ENCODE data around the gene ERICH6.

ERICH6 gene

GRCh38 chr3:150736903-150737832, 33.4 kb upstream of the ERICH6 start:
- no peak for DNase-seq (ENCODE audit: low read depth)

- DNase-seq (ENCODE audit: low read depth), result no peak
Observed at GRCh38 chr3:150736316-150736719, 32.6 kb upstream of the ERICH6 start.

DNA sequence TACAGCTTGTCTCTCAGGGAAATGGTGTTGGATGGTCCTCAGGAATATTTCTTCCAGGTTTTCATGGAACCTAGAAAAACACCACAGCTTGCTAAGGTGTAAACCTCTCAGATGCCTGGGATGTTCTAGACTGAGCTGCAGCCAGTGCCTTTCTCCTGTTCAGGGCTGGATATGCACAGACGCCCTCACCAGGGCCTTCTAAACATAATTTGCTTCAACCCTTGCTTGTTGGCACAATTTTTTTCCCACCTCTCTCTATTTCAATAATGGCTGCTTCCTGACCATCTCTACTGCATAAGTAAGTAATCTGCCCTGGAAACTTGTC, 31.0 kb upstream of the ERICH6 start:
- DNase-seq (ENCODE audit: low read depth), result no peak

DNA sequence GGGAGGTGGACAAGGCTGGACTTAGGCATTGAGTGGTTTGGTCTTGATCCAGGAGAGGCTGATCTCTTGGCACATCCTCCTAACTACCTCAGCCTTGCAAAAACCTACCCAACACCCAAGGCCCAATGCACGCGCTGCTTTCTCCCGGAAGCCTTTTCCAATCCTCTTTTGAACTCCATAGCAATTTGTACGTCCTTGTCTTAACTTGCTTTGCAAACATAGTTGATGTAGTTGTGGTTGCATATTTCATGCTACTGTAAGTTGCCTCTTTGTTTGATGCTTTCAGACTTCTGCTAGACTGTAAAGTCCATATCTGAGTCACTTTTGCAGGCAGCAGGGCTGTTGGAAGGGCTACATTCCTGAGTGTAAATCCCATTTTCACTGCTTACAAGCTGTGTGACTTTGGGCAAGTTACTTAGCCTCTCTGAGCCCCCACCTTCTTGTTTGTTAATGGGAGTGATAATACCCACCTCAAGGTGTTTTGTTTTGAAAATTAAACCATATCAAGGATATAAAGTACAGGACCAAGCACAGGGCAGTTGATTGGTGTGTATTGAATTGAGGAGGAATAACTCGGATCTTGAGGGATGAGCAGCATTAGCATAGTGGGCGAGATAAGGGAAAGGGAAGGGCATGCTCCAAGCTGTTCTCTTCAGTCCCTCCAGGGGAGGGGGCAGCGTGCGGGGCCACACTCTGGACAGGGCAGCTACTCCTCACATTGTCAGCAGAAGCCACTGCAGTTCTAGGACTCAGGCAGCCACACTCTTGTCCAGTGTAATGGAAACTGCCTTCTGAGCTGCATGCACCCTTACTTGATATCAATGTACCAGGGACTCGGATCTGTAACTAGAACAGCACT, 30.4 kb upstream of the ERICH6 start:
- DNase-seq (ENCODE audit: low read depth), result no peak

DNA sequence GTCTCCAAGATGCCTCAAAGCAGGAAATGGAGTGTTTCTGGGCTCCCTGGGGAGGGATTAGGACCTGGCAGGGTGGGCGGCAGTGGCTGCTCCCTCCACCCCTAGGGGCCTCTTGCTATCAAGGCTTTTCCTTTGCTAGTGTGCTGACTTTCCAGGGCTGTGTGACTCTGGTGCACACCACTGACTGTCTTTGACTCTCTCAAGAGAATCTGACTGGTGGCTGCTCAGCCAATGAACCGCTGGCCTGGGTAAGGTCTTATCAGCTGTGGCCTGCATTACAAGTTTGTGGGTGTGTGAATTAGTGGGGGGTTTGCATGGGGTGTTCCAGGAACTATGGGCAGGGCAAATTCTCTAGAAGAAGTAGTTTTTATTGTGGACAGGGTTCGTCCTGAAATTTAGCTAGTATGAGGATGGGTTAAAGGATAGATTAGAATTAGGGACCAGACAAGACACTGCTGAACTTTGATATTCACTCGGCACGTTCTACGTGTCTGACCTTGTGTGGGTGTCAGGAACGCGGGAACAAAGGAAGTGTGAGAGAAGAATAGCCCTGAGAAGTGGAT, 29.7 kb upstream of the ERICH6 start:
- DNase-seq (ENCODE audit: low read depth), result no peak

DNA sequence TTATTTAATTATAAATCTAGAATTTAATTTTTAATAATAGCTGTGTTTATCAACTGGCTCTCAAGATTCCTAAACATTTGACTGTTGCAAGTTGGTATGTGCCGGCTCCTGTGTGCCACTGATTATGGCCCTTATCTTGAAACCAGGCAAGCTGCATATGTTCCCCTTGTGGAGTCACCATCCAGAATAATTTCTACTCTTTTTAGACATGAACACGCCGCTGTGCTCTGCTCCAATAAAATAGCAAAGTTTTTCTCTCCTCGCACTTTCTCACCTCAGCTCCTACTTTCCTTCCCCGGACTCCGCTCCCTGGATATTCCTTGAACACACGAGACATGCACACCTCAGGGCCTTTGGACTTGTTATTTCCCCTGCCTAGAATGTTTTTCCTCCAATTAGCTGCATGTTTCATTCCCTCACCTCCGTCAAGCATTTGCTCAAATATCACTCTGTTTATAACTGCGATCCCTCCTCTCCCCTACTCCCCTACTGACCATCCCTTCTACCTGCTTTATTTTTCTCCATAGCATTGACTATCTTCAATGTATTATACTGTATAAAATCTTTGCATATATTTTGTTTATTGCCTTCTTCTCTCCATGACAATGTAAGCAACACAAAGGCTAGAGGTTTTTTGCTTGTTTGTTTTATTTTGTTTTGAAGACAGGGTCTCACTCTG, 26.1 kb upstream of the ERICH6 start:
- DNase-seq (ENCODE audit: low read depth), result no peak

DNA sequence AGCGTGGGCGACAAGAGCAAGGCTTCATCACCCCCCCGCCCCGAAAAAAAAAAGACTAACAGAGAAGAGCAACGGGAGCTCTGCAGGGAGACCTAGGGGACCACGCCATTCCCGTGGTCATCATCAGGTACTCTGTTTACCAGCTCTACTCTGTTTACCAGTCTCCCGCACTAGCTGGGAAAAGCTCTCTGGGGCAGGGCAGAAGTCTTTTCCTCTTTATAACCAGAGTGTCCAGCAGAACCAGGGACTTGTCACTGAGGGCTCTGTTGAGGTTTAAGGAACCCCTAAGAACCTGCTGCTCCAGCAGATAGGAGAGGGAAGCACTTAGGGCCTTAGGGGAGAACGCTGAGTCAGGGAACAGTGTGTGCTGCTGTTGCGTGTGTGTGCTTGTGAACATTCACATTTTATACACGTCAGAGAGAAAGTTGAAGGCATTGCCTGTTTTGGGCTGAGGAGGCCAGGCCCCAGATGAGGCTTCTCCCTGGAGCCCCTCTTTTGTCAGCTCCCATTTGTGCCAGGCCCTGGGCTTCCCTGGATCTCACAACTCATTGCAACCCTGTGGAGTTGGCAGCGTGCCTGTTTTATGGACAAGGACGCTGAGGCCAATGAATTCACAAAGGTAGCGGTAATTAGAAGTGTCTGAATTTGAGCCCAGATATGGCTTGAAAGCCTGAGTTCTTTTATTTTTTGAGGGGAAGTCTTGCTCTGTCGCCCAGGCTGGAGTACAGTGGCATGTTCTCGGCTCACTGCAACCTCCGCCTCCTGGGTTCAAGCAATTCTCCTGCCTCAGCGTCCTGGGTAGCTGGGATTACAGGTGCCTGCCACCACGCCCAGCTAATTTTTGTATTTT, 24.2 kb upstream of the ERICH6 start:
- no peak for DNase-seq (ENCODE audit: low read depth)

GRCh38 chr3:150725548-150725947, 21.8 kb upstream of the ERICH6 start:
- DNase-seq (ENCODE audit: low read depth), result no peak

DNA sequence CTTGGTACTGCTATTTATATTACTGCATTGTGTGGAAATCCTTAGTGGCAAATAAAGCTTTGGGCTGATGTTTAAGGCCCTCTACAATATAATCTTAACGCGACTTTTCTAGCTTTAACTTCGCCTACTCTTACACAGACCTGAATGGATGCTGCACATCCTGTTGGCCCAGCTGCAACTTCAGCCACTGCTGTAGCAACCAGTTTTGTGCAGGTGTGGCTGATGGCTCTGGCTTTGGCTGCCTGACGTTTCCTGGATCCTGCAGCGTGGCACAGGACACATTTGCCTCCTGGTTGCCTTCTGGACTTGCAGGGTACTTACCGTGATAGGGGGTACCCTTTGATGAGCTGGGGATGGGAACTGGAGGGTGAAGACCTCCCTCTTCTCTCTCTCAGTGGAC, 20.2 kb upstream of the ERICH6 start:
- no peak for DNase-seq (ENCODE audit: low read depth)

DNA sequence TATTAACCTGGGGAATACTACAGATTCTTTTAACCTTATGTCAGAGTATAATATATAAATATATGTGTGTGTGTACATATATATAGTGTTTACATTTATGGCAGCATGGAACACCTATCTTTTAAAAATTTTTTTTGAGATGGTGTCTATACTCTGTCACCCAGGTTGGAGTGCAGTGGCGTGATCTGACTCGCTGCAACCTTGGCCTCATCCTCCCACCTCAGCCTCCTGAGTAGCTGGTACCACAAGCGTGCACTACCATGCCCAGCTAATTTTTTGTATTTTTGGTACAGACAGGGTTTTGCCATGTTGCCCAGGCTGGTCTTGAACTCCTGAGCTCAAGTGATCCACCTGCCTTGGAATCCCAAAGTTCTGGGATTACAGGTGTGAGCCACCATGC, 18.5 kb upstream of the ERICH6 start:
- no peak for DNase-seq (ENCODE audit: low read depth)

DNA sequence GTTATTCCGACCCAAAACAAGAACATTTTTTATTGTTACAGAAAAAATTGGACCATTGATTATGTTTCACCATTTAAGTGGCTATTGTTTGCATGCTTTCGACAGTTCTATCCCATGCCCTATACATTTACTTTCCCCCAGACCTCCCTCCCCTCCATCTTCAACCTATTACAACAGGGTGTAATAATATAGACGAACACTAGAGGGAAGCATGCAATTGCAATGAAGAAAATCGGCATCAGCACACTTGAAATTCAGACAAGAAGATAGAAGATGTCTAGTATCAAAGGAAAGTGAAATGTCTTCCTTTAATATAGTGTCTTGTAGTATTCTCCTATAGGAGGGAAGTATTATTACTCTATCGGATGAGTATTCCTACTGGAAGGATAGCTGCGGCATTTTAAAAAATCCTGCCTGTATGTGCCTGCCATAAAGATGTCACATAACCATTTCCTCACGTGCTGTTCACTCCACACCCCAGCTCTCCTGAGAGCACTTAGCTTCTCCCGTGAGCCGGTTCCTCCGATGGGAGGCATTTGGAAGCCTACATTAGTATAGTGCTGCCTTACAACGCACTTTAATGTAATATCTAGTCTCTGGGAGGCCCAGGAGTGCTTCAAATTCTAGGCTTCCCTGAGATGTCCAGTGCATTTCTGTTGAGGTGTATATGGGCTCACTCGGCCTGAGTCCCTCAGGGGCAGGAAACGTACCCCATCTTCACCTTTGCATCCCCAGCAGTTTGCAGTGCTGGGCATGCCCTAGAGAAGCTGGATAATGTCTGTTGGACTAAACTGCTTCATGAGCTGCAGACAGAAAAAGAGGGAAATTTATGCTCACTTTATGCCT, 17.8 kb upstream of the ERICH6 start:
- DNase-seq (ENCODE audit: low read depth), result no peak

DNA sequence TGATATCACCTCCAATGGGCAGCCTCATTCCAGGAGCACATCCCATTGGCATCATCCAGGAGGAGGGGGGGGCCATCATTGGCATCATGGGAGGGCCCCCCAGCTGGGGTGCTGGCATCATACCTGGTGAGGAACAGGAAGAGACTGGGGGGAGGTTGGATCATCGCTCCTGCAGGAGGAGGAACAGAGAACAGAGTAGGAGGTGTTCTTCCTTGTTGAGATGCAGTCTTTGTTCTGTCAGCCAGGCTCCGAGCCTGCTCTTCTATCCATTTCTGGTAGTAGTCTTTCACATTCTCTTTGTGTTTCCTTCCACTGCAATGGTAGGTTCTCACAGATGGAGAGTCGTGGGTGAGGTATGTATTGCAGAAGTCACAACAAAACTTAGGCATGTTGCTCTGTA, 16.7 kb upstream of the ERICH6 start:
- no peak for DNase-seq (ENCODE audit: low read depth)

- DNase-seq (ENCODE audit: low read depth), result no peak
Observed at GRCh38 chr3:150710097-150710496, 6.4 kb upstream of the ERICH6 start.

- peak; percentile 6 for DNase-seq (ENCODE audit: low read depth)
Observed at GRCh38 chr3:150703299-150703755, 393 bp downstream of the ERICH6 start.

DNA sequence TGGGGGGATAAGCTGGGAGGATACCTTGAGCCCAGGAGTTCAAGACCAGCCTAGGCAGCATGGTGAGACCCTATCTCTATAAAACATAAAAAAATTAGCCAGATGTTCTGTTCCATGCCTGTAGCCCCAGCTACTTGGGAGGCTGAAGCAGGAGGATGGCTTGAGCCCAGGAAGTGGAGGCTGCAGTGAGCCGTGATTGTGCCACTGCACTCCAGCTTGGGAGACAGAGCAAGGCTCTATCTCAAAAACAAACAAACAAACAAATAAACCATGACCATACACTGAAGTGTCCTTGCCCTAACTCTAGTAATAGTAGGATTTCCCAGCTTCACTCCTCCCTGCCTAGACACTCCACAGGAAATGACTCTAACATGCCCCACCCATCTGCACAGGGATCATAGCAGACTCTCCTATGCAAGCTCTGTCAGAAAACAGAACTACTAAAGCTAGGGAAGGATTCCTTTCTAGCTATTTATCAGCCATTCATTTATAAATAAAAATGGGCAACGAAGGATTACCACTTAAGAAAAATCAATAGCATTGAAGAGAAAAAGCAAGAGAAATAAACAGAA, 4.6 kb downstream of the ERICH6 start:
- no peak for DNase-seq (ENCODE audit: low read depth)

DNA sequence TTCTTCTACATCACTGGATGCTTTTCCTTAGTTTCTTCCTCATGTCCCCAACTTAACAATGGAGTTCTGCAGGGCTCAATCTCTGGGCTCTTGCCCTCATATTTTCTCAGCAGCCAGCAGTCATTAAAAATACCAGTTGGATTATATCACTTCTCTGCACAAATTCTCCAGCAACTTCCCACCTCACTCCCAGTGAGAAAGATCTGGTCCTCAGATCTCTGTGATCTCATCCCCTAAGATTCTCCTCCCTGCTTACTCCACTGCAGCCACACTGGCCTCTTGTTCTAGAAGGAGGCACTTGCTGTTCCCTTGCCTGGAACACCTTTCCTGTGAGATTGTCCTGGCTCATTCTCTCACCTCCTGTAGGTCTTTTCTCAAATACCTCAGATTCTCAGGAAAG, 6.1 kb downstream of the ERICH6 start:
- no peak for DNase-seq (ENCODE audit: low read depth)

DNA sequence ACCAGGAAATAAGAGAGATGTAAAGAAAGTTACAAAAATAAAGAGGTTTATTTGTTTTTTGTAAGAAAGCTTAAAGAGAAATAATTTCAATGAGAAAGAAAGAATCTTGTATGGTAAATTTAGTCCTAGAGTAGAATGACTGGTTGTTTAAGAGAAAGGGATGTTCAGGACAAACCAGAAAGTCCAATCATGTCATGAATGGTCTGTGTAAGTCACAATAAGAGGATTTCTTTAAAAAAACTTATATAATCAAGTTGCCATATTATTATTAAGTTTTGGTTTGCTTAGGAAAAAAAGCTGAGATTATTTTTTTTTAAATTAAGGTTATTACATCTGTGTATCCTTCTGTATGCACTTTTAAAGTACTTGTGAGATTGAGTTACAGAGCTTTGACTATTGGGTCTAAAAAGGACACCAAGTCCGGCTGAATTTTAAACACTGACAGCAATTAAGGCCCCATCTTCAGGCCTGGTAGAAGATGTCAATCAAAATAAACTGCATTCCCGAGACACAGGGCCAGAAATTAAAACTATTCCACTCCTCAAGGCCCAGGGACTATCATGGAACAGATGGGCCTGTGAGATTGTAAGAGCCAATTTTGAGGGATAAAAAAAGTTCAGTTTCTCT, 12.2 kb downstream of the ERICH6 start:
- no peak for DNase-seq (ENCODE audit: low read depth)

DNA sequence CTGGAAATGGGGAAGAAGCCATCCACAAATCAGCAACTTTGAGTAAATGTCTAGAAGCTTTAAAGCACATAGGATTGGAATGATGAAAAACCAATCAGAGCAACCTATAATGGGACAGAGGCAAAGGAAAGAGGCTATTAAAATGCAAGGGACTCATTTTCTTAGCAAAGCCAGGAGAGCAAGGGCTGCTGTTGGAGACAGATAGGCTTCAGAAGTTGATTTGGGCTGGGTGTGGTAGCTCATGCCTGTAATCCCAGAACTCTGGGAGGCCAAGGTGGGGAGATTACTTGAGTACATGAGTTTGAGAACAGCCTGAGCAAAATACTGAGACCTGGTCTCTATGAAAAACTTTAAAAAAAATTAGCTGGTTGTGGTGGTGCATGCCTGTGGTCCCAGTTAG, 16.1 kb downstream of the ERICH6 start:
- DNase-seq (ENCODE audit: low read depth), result no peak

DNA sequence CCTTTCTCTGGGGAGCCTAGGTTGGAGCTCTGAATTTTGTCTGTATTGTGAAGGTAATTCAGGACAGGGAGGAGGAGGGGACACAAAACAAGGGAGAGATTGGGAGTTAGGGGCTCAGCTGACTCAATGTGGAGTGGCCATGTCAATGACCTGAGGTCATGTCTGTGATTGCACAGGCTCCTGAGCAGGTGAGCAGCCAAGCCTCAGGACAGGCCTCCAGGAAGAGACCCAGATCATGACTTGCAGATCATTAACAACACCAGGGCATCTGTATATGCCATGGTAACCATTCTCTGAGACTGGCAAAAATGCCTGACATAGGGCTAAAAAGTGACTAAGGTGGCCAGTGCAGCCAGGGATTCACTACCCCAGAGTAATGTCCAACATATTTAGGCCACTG, 20.9 kb downstream of the ERICH6 start:
- no peak for DNase-seq (ENCODE audit: low read depth)

DNA sequence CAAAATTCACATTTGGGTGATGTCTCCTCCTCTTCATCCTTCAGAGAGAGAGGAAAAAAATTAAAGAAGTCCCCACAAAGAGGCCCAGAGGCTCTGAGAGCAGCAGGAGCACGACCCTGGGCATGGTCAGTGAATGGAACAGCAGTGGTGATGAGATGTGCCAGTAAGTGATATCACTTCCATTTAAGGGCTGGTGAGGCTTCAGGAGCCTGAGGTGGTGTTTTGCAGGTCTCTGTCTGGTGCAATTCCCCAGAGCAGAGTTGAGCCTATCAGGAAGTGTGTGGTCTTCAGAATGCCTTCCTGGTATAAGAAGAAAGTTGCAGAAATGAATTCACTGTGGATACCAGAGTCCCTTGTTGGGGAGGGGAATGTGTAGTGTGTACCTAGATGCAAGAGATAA, 21.4 kb downstream of the ERICH6 start:
- no peak for DNase-seq (ENCODE audit: low read depth)
